T1000 (cell line): ENCODE data around the gene KIF26B.

Source experiments
- DNase-seq: peaks from one replicate; lab custom pipeline; 2025; ENCODE audit warnings: mixed read lengths; lab: John Stamatoyannopoulos, UW

Gene KIF26B

GRCh38 chr1:245751726-245752470 is 597.1 kb downstream of the KIF26B start:
- DNase-seq, result no peak

DNA sequence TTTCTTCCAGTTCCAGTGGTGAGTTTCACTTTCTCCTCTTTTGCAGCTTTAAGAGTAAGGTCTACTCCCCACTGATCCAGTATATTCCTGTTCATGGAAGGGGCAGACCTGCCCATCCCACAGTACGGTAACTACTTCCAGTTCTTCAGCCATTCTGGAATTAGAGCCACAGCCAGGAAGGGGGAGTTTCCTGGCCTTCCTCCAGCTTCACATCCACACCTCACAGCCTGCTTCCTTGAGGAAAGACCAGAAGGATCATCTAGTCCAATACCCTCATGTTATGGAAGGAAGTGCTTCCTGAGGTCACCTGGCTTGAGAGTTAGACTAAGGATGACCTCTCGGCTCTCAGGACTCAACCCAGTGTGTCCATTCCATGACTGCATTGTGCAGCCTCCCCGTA is 597.8 kb downstream of the KIF26B start:
- no peak for DNase-seq

GRCh38 chr1:245753807-245754206 is 599.0 kb downstream of the KIF26B start:
- DNase-seq, result no peak

GRCh38 chr1:245754463-245754961 is 599.7 kb downstream of the KIF26B start:
- DNase-seq, result no peak
